KMS-11 (cell line): Measurements from ENCODE around the gene DCXR.

Experiments used
- H2AFZ ChIP-seq: fragments of 200-600 bp; sonication (generic); 2 replicates; pipeline ENCODE4 v1.6.1; 2016; ENCODE audit warnings: antibody characterized with exemption, mixed run types, low read depth
- H3K27ac ChIP-seq: fragments of 200-600 bp; sonication (generic); 2 replicates; pipeline ENCODE4 v1.6.1; 2016; ENCODE audit warnings: mild to moderate bottlenecking, mixed run types
- H3K27me3 ChIP-seq: fragments of 200-600 bp; sonication (generic); 2 replicates; pipeline ENCODE4 v1.6.1; 2017; ENCODE audit warnings: mild to moderate bottlenecking, low read depth, mixed run types, moderate library complexity; ENCODE audit not compliant: insufficient read depth
- H3K36me3 ChIP-seq: fragments of 200-600 bp; sonication (generic); 2 replicates; pipeline ENCODE4 v1.6.1; 2017; ENCODE audit warnings: mild to moderate bottlenecking, mixed run types; ENCODE audit not compliant: insufficient read depth
- H3K4me1 ChIP-seq: fragments of 200-600 bp; sonication (generic); 2 replicates; pipeline ENCODE4 v1.6.1; 2016; ENCODE audit warnings: mild to moderate bottlenecking, low read depth, mixed run types; ENCODE audit not compliant: poor library complexity, severe bottlenecking
- H3K4me2 ChIP-seq: fragments of 200-600 bp; sonication (generic); 2 replicates; pipeline ENCODE4 v1.7.0; 2016; ENCODE audit warnings: mild to moderate bottlenecking, mixed run types
- H3K4me3 ChIP-seq: fragments of 200-600 bp; sonication (generic); IDR thresholded peaks from 2 replicates; pipeline ENCODE4 v1.6.1; 2017; ENCODE audit warnings: low read depth, low read length, mixed read lengths; ENCODE audit not compliant: insufficient read depth
- H3K79me2 ChIP-seq: fragments of 200-600 bp; sonication (generic); 2 replicates; pipeline ENCODE4 v1.6.1; 2016; ENCODE audit warnings: low read depth, mixed run types; ENCODE audit not compliant: insufficient read depth
- H3K9ac ChIP-seq: fragments of 200-600 bp; sonication (generic); 2 replicates; pipeline ENCODE4 v1.6.1; 2016; ENCODE audit warnings: mild to moderate bottlenecking, mixed run types
- H4K20me1 ChIP-seq: fragments of 200-600 bp; sonication (generic); 2 replicates; pipeline ENCODE4 v1.6.1; 2016; ENCODE audit warnings: mild to moderate bottlenecking, mixed run types; ENCODE audit not compliant: insufficient read depth
- CTCF ChIP-seq: fragments of 200-600 bp; sonication (generic); conservative IDR thresholded peaks from 2 replicates; pipeline ENCODE4 v1.6.1; 2017; ENCODE audit warnings: low read depth, mild to moderate bottlenecking, antibody characterized with exemption, low read length, moderate library complexity, mixed read lengths

Gene DCXR

DNA sequence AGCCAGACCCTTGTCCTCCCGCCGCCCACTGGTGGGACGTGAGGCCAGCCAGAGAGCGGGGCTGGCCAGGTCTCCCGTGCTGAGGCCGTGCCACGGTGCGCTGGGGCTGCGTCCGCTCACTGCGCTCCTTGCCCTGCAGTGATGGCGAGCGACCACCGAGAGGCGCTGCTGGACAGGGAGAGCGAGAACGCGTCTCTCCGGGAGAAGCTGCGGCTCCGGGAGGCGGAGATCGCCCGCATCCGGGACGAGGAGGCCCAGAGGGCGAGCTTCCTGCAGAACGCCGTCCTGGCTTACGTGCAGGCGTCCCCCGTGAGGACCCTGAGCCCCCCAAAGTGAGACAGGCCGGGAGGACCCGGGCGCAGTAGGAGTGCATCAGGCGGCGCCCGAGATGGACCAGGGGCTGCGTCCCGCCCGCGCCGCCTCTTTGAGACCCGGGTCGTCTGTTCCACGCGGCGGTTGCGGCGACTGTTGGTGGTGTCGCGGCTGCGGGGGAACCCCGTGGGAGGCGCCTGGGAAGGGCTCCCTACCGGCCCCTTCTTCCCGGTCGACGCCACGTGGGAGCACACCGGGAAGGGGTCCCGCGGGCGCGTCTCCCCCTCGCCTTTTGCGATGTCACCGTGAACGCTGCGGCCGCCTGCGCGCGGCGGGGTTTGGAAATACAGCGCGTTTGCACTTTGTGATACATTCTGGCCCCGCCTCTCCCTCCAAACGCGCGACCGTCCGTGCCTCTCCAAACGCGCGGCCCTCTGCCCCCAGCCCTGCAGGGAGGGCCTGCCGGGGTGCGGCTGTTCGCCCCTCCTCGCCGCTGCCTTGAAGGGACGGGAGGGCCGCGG, 6.8 kb downstream of the DCXR start:
- Histone ChIP-seq H3K79me2 (no peaks in the 10 kb centered on the region), H3K27me3 (no peaks in the 10 kb centered on the region), H3K36me3 (no peaks in the 10 kb centered on the region), H3K4me1 (peaks cover 6% of the 10 kb centered on the region), H2AFZ (peak overlapping the region; percentile 75), H3K4me3 (no peak overlapping the region), H3K9ac (peak overlapping the region; percentile 55; the same call in 1 of the 2 replicates), H4K20me1 (no peaks in the 10 kb centered on the region), H3K27ac (peak overlapping the region; percentile 59), H3K4me2 (peak overlapping the region; percentile 60)
- TF ChIP-seq CTCF, result peak; percentile 73

DNA sequence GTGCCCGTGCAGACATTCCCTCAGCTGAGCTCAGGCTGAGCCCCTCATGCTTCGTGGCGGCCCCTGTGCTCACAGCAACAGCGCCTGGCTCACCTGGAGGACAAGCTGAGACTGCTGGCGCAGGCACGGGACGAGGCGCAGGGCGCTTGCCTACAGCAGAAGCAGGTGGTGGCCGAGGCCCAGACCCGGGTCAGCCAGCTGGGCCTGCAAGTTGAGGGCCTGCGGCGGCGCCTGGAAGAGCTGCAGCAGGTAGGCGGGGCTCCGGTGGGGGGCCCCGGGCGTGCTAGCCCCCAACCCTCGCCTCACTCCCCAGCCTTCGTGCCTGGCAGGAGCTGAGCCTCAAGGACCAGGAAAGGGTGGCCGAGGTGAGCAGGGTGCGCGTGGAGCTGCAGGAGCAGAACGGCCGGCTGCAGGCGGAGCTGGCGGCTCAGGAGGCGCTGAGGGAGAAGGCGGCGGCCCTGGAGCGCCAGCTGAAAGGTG, 7.5 kb downstream of the DCXR start:
- TF ChIP-seq CTCF, result no peak
- peaks cover 6% of the 10 kb centered on the region for H3K4me1 ChIP-seq
- no peak overlapping the region for H3K27ac ChIP-seq
- H3K27me3 ChIP-seq, result no peaks in the 10 kb centered on the region
- no peaks in the 10 kb centered on the region for H3K79me2 ChIP-seq
- H3K9ac ChIP-seq, result peak overlapping the region; percentile 55; the same call in 1 of the 2 replicates
- no peaks in the 10 kb centered on the region for H4K20me1 ChIP-seq
- peak overlapping the region; percentile 60 for H3K4me2 ChIP-seq
- H2AFZ ChIP-seq, result no peak overlapping the region
- no peaks in the 10 kb centered on the region for H3K36me3 ChIP-seq
- H3K4me3 ChIP-seq, result no peak overlapping the region

DNA sequence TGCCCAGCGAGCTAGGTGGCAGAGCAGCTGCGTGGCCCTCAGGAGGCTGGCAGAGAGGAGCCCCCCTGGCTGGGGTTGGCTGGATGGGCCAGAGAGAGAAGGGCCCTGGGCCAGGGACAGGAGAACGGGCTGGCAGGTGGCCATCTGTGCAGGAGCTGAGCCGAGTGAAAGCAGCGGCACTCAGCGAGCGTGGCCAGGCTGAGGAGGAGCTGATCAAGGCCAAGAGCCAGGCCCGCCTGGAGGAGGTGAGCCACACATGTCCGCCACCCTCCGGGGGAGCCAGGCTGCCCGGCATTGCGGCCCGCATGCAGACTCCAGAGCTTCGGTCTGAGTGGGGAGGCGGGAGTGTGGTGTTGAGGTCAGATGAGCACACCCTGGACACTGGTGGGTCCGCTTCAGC, 8.1 kb downstream of the DCXR start:
- H3K79me2 ChIP-seq, result no peaks in the 10 kb centered on the region
- H3K27me3 ChIP-seq, result no peaks in the 10 kb centered on the region
- no peaks in the 10 kb centered on the region for H4K20me1 ChIP-seq
- no peak overlapping the region for H2AFZ ChIP-seq
- H3K4me1 ChIP-seq, result peaks cover 8% of the 10 kb centered on the region
- H3K36me3 ChIP-seq, result no peaks in the 10 kb centered on the region
- no peak overlapping the region for H3K4me2 ChIP-seq
- H3K4me3 ChIP-seq, result no peak overlapping the region
- no peak overlapping the region for H3K27ac ChIP-seq
- H3K9ac ChIP-seq, result no peak overlapping the region
- TF ChIP-seq CTCF, result no peak

DNA sequence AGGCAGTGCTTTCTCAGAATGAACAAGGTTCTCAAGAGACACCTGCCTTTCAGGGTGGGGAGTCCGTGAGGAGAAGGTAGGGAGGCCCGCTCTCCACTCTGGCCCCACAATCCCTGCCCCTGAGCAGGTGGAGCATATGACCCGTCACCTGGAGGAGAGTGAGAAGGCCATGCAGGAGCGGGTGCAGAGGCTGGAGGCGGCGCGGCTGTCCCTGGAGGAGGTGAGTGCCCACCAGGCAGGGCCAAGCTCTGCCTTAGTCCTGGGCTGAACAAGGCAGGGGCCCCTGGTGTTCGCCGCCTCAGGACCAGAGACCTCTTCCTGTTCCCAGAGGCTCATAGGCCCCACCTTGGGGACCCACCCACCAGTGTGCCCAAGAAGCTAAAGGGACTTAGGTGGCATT, 8.5 kb downstream of the DCXR start:
- no peak for TF ChIP-seq CTCF
- H2AFZ ChIP-seq, result no peak overlapping the region
- no peaks in the 10 kb centered on the region for H3K27me3 ChIP-seq
- H3K9ac ChIP-seq, result no peak overlapping the region
- H3K27ac ChIP-seq, result no peak overlapping the region
- peaks cover 12% of the 10 kb centered on the region for H3K4me1 ChIP-seq
- H4K20me1 ChIP-seq, result no peaks in the 10 kb centered on the region
- H3K36me3 ChIP-seq, result no peaks in the 10 kb centered on the region
- H3K79me2 ChIP-seq, result no peaks in the 10 kb centered on the region
- no peak overlapping the region for H3K4me2 ChIP-seq
- H3K4me3 ChIP-seq, result no peak overlapping the region
